GM23248 (cell line): ENCODE data around the gene NECTIN3. TPM values are rescaled to one million over a fixed set of nuclear protein-coding genes. Genes with fewer than 3 reads are reported as not detected.
A peak's percentile ranks its signal among the peaks of the same experiment; 100 is the strongest.

Source experiments
- DNase-seq: peaks from one replicate; pipeline ENCODE4 v3.0.0-alpha.2; 2015
- H2AFZ ChIP-seq: fragments of 200-600 bp; sonication (generic); 2 replicates; pipeline ENCODE4 v1.6.1; 2016; ENCODE audit warnings: antibody characterized with exemption
- H3F3A ChIP-seq: fragments of 200-600 bp; sonication (generic); 2 replicates; pipeline ENCODE4 v1.6.1; 2016; ENCODE audit warnings: mild to moderate bottlenecking, antibody characterized with exemption, mixed run types; ENCODE audit not compliant: insufficient read depth
- H3K27ac ChIP-seq: fragments of 200-600 bp; sonication (generic); 2 replicates; pipeline ENCODE4 v1.5.1; 2016; ENCODE audit warnings: mild to moderate bottlenecking
- H3K27me3 ChIP-seq: fragments of 200-600 bp; sonication (generic); replicated peaks from 2 replicates; pipeline ENCODE4 v1.6.1; 2016; ENCODE audit warnings: mild to moderate bottlenecking; ENCODE audit not compliant: insufficient read depth
- H3K36me3 ChIP-seq: fragments of 200-600 bp; sonication (generic); 2 replicates; pipeline ENCODE4 v1.6.1; 2016; ENCODE audit warnings: low read depth, mild to moderate bottlenecking
- H3K4me1 ChIP-seq: fragments of 200-600 bp; sonication (generic); 2 replicates; pipeline ENCODE4 v1.6.1; 2016; ENCODE audit warnings: mild to moderate bottlenecking; ENCODE audit not compliant: insufficient read depth
- H3K4me2 ChIP-seq: fragments of 200-600 bp; sonication (generic); one replicate; pipeline ENCODE4 v1.6.1; 2016; ENCODE audit warnings: mild to moderate bottlenecking; ENCODE audit not compliant: unreplicated experiment
- H3K4me3 ChIP-seq: fragments of 200-600 bp; sonication (generic); 2 replicates; pipeline ENCODE4 v1.5.1; 2016; ENCODE audit warnings: mild to moderate bottlenecking
- H3K79me2 ChIP-seq: fragments of 200-600 bp; sonication (generic); 2 replicates; pipeline ENCODE4 v1.6.1; 2016; ENCODE audit warnings: mild to moderate bottlenecking; ENCODE audit not compliant: insufficient read depth
- H3K9ac ChIP-seq: fragments of 200-600 bp; sonication (generic); 2 replicates; pipeline ENCODE4 v1.6.1; 2016; ENCODE audit warnings: mild to moderate bottlenecking
- H3K9me2 ChIP-seq: fragments of 200-600 bp; sonication (generic); 2 replicates; pipeline ENCODE4 v1.6.1; 2016; ENCODE audit warnings: mixed run types, mild to moderate bottlenecking, moderate library complexity; ENCODE audit not compliant: insufficient read depth
- H3K9me3 ChIP-seq: fragments of 200-600 bp; sonication (generic); one replicate; pipeline ENCODE4 v1.6.1; 2017; ENCODE audit warnings: low read depth
- H4K20me1 ChIP-seq: fragments of 200-600 bp; sonication (generic); 2 replicates; pipeline ENCODE4 v1.6.0; 2016; ENCODE audit not compliant: insufficient read depth
- EZH2 ChIP-seq: fragments of 200-600 bp; sonication (generic); IDR thresholded peaks from 2 replicates; pipeline ENCODE4 v1.6.1; 2018; ENCODE audit warnings: antibody characterized with exemption, mild to moderate bottlenecking; ENCODE audit not compliant: insufficient read depth, poor library complexity, severe bottlenecking
- EZH2phosphoT487 ChIP-seq: fragments of 200-600 bp; sonication (generic); IDR thresholded peaks from 2 replicates; pipeline ENCODE4 v1.6.1; 2018; ENCODE audit warnings: antibody characterized with exemption, moderate library complexity, mild to moderate bottlenecking, low read depth; ENCODE audit not compliant: insufficient read depth
- WGBS, 2 experiments: methylation state at CpG; one replicate each; pipeline ENCODE4 v1.1.6; 2015 to 2017; ENCODE audit warnings: low lambda C conversion rate in 2 of 2, low coverage in 1 of 2; ENCODE audit errors: missing lambda C conversion rate in 2 of 2; 5-methylcytosine and 5-hydroxymethylcytosine counted together
- in situ Hi-C: fragments of 300-500 bp; cut with MboI; formaldehyde crosslinking; loops from 2 replicates; pipeline ENCODE4 v1.15.0; 2020
- polyA plus RNA-seq: library from polyadenylated mRNA; unstranded; fragments of >200 nt; fragmentation: Nextera tagmentation; extraction: Ambion mirVana; gene quantifications from 2 replicates; pipeline ENCODE4 v1.2.1, GENCODE V29; 2016
- total RNA-seq: library from RNA; depleted of rRNA; stranded (reverse); fragments of >200 nt; shearing (Covaris generic); gene quantifications from 2 replicates; pipeline ENCODE4 v1.2.3, GENCODE V29; 2014

The NECTIN3 gene
- total and polyA plus RNA-seq, 2 experiments from 2014 or later, result 11.7 to 125 TPM

DNA sequence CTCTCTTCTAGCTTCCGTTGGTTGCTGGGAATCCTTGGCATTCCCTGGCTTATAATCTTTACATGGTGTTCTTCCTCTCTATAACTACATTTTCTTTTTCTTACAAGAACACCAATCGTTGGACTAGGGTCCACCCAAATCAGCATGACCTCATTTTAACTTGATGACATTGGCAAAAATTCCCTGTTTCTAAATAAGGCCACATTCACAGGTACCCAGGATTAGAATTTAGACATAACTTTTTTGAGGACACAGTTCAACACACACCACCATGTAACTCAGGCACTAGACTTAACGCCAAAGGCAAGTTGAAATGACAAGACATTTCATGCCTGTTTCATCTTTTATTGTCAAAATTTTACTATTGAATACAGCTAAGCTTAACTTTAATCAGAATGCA, 93.0 kb downstream of the NECTIN3 start:
- Histone ChIP-seq H3F3A (peaks cover 6% of the 10 kb centered on the region; the same call in 1 of the 2 replicates), H3K9ac (no peak overlapping the region), H3K27ac (no peak overlapping the region), H3K9me3 (no peaks in the 10 kb centered on the region), H2AFZ (no peak overlapping the region), H3K79me2 (no peaks in the 10 kb centered on the region), H3K27me3 (no peaks in the 10 kb centered on the region), H4K20me1 (0 out of 2 replicates have a peak, but pooled peaks cover under 1% of the 10 kb centered on the region), H3K36me3 (peaks cover 48% of the 10 kb centered on the region), H3K9me2 (no peaks in the 10 kb centered on the region), H3K4me1 (no peaks in the 10 kb centered on the region), H3K4me2 (no peak overlapping the region), H3K4me3 (no peak overlapping the region)
- WGBS, 2 experiments, result 89 to 99% methylated on average over 3 of the region's 3 CpGs
- no peak for TF ChIP-seq EZH2
- TF ChIP-seq EZH2phosphoT487, result no peak
- no peak for DNase-seq
- in situ Hi-C loops, result no loop called here

- Histone ChIP-seq H3K4me2 (no peak overlapping the region), H3K4me1 (no peaks in the 10 kb centered on the region), H4K20me1 (0 out of 2 replicates have a peak, but pooled peaks cover 5% of the 10 kb centered on the region), H3K27ac (no peak overlapping the region), H3F3A (peaks cover 6% of the 10 kb centered on the region; the same call in 1 of the 2 replicates), H3K27me3 (no peaks in the 10 kb centered on the region), H3K9me2 (no peaks in the 10 kb centered on the region), H3K36me3 (peaks cover 46% of the 10 kb centered on the region), H3K9ac (no peak overlapping the region), H2AFZ (no peak overlapping the region), H3K9me3 (no peaks in the 10 kb centered on the region), H3K4me3 (no peak overlapping the region), H3K79me2 (no peaks in the 10 kb centered on the region)
- DNase-seq, result no peak
- WGBS, 2 experiments, result 94 to 95% methylated on average over 3 of the region's 3 CpGs
- in situ Hi-C loops, result no loop called here
- no peak for TF ChIP-seq EZH2
- no peak for TF ChIP-seq EZH2phosphoT487
These were observed 93.8 kb downstream of the NECTIN3 start for GRCh38 chr3:111165411-111165810.

DNA sequence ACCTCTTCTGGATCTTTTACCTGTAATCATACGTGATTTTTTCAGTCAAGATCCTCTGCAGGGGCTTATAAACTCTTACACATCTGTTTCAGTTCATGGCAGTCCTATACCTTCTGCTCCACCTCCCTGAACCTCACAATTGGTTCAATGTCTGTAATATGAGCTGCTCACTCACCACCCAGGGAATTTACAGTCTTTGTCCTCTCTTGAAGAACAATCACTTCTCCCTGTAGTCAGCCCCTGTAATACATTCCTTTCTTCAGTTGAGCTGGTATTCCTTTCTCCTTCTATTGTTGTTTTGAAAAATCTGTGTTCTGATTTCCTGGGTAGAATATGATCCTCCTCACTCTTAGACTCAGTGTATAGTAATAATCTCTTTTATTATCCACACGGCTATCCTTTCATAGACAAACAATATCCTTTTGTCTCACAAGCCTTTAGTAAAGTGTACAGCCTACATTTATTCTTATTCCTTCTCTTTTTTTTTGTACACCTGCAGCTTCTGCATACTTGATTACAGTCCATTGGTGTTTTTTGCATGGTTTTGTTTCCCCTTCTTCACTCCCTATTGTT, 101.8 kb downstream of the NECTIN3 start:
- Histone ChIP-seq H3F3A (peaks cover 19% of the 10 kb centered on the region; the same call in 1 of the 2 replicates), H3K4me1 (no peaks in the 10 kb centered on the region), H4K20me1 (0 out of 2 replicates have a peak, but pooled peaks cover 5% of the 10 kb centered on the region), H3K9ac (no peak overlapping the region), H3K79me2 (peaks cover 26% of the 10 kb centered on the region), H3K9me3 (no peaks in the 10 kb centered on the region), H3K27ac (no peak overlapping the region), H3K4me3 (no peak overlapping the region), H3K36me3 (peaks cover 43% of the 10 kb centered on the region), H3K4me2 (no peak overlapping the region), H2AFZ (no peak overlapping the region), H3K27me3 (no peaks in the 10 kb centered on the region), H3K9me2 (no peaks in the 10 kb centered on the region)
- DNase-seq, result peak; percentile 4
- TF ChIP-seq EZH2phosphoT487 (no peak), EZH2 (no peak)
- 66 to 85% methylated on average over 2 of the region's 2 CpGs for WGBS, 2 experiments
- in situ Hi-C loops, result no loop called here

GRCh38 chr3:111173906-111174305, 102.3 kb downstream of the NECTIN3 start:
- Histone ChIP-seq H3K9me3 (no peaks in the 10 kb centered on the region), H2AFZ (no peak overlapping the region), H4K20me1 (0 out of 2 replicates have a peak, but pooled peaks cover 5% of the 10 kb centered on the region), H3K9me2 (no peaks in the 10 kb centered on the region), H3K4me2 (no peak overlapping the region), H3K4me3 (no peak overlapping the region), H3K4me1 (no peaks in the 10 kb centered on the region), H3K79me2 (peaks cover 31% of the 10 kb centered on the region), H3K27ac (no peak overlapping the region), H3K9ac (no peak overlapping the region), H3F3A (peaks cover 19% of the 10 kb centered on the region; the same call in 1 of the 2 replicates), H3K27me3 (no peaks in the 10 kb centered on the region), H3K36me3 (peaks cover 47% of the 10 kb centered on the region)
- 94 to 100% methylated on average over 1 of the region's 1 CpG for WGBS, 2 experiments
- TF ChIP-seq EZH2, result no peak
- no peak for TF ChIP-seq EZH2phosphoT487
- in situ Hi-C loops, result no loop called here
- no peak for DNase-seq
